GM21390 (cell line): ENCODE results near the gene UBAP1.
"Not testable (repeated sequence)": the region's sequence is repeated elsewhere in the genome, so short reads cannot be mapped to it uniquely, and the experiment has no call there.

ENCODE experiments used
- ATAC-seq: cut with Tn5 transposase; IDR thresholded peaks from one replicate; pipeline ENCODE4 v1.9.1; 2021; ENCODE audit not compliant: unreplicated experiment

The UBAP1 gene

DNA sequence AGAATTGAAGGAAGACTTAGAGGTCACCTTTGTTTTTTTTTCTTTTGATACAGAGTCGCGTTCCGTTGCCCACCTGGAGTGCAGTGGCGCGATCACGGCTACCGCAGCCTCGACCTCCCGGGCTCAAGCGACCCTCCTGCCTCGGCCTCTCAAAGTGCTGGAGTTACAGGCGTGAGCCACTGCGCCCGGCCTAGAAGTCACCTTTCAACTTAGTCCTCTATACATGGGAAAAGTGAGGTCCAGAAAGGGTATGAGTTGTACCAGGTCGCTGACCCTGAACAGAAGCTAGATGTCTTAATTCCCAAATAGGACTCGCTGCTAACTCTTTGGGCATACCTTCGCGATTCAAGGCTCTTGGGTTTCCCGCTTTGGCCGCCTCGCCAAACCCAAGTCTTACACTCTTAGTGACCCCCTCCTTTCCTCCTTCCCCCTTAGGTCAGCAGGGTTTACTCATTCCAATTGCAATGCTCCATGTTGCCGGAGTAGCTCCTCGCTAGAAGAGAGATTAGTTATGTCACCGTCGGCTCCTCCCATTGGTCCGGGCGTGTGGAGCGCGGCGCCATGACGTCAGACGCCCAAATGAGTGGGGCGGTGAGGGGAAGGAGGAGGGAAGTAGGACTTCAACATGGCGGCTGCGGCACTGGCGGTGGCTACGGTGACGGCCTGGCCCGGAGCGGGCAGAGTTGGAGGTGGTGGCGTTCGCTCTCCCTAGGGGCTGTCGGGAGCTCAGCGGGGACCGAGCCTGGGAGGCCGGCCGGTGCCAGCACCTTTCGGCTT, at the start of gene UBAP1:
Gene UBAP1, plus strand, starts transcription at position 608 of the 777 bp plus-strand sequence. CDS start 41,872 bp downstream, outside the sequence.
- peak; percentile 99 for ATAC-seq

DNA sequence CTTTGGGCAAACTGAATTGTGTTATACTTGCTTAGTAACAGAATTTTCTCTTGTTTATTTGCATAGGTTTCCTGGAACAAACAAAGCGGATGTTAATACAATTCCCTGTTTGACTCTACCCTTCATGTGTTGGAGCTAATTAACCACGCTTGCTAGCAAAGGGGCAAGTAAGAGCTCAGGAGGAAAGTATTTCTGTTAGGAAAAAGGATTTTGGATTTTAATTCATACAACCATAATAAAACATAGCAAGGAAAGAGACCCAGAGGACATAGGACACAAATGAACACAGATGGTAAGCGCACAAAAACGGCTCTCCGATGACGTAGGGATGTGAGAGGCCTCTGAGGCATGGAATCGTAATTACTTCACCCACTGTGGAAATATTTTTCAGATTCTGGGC, 47.3 kb upstream of the UBAP1 start:
- no peak for ATAC-seq

DNA sequence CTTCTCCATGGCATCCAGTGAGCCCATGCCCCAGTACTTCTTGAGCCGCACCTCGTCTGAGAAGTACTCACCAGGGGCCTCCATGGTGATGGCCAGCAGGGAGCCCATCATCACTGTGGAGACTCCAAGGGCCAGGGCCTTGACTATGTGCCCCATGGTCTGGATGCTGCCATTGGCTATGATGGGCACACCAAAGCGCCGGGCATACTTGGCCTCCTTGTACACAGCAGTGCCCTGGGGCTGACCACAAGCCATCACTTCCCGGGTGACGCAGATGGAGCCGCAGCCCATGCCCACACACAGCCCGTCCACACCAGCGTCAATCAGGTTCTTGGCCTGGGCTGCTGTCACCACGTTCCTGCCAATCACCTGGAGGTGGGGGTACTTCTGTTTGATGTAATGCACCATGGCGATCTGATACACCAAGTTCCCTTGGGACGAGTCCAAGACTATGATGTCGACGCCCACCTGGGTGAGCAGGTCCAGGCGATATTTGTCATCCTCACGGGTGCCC, 45.4 kb upstream of the UBAP1 start:
- no peak for ATAC-seq

DNA sequence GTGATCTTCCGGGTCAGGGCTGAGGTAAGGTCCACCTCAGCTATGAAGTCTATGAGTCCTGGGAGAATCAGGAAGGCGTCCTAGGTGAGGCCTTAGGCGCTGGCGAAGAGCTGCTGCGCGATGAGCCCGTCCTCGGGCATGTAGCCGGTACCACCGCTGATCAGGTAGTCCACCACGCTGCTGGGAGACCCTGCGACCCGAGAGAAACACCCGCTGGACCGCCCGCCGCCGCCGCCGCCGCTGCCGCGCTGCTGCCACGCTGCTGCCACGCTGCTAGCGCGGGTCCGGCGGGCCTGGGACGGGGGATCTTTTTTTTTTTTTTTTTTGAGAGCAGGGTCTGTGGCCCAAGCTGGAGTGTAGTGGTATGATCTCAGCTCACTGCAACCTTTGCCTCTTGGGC, 44.3 kb upstream of the UBAP1 start:
- ATAC-seq = no peak

DNA sequence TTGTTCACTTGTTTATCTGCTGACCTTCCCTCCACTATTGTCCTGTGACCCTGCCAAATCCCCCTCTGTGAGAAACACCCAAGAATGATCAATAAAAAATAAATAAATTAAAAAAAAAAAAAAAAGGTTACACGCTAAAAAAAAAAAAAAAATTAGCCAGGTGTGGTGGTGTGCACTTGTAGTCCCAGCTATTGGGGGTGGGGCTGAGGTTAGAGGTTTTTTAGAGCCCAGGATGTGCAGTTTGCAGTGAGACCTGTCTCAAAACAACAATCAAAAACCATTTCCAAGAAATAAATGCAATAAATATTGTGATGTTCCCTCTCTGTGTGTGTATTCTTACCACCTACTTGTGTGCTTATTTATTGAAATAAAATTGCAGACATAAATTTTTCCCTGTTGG, 40.2 kb upstream of the UBAP1 start:
- not testable (repeated sequence) for ATAC-seq

DNA sequence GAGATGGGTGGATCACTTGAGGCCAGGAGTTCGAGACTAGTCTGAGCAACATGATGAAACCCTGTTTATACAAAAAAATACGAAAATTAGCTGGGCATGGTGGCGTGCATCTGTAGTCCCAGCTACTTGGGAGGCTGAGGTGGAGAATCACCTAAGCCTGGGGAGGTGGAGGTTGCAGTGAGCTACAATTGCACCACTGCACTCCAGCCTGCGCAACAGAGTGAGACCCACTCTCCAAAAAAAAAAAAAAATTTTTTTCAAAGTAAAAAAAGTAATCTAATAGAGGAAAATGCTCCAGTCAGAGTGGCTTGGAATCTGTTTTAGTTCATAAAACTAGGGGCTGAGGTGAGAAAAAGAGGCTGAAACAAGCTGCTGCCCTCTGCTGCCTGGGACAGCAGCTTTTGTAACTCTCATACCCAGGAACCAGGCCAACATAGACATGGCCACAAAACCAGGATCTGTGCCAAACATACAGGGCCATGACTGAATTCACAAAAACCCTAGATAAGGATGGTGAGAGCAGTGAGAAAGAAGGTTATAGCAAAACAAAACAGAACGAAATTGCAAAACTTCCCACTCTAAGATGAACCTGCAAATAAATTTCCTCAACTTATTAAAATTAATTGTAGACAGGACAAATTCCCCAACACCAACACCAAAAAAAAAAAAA, 39.2 kb upstream of the UBAP1 start:
- no peak for ATAC-seq

DNA sequence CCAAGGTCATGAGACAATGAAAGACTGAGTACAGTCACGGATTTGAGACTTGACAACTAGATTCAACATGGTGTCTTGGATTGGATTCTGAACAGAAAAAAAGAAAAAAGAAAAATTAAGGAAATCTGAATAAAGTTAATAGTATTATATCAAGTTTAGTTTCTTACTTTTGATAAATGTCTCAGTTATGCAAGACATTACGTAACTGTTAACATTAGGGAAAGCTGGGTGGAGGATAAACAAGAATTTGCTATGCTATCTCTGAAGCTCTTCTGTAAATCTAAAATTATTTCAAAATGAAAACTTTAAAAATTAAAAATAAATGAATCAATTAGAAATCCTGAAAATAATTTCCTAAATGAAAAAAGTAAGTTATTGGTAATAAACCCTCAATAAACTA, 38.0 kb upstream of the UBAP1 start:
- no peak for ATAC-seq

DNA sequence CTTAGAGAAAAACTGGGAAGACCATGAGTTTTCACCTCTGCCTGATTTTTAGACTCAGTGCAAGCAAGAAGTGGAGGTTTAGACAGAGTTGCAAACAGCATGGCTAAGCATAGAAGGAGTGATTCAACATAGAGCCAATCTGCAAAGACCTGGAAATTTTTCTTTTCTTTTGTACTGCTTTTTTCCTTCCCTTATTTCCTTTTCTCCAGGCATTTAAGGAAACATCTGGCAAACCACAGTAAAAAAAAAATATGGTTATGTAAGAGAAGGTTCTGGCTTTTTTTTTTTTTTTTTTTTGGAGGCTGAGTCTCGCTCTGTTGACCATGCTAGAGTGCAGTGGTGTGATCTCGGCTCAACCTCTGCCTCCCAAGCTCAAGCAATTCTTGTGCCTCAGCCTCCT, 35.7 kb upstream of the UBAP1 start:
- ATAC-seq = no peak

DNA sequence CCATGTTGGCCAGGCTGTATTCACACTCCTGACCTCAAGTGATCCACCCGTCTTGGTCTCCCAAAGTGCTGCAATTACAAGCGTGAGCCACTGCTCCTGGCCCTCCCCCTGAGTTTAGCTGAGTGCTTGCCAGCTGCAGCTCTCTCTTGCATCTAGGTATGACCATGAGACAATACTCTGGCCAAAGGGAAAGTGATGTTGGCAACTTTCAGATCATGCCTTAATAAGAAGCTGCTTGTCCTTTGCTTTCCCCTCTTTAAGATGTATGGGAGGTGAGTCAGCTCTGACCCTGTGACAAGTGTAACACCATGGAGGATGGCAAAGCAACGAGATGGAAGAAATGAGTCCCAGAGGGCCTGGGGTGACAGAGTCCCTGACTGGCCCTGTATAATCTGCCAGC, 33.7 kb upstream of the UBAP1 start:
- ATAC-seq = no peak

DNA sequence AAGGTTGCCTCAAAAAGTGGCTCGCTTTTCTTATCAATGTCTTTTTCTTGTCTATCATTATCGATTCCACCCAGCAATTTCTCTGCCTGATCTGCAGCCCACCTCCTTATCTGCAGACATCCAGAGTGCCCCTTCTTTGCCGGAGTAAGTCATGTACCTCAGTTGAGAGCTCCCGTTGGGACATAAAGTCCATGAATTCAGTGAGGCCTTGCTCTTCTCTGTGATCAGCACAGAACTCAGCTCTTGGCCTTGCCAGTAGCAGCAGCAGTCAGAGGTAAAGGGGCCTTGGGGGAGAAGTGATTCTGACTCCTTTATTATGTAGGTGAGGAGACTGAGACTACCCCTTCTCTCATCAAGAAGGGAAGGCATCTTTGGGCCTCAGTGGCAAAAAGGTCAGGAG, 27.4 kb upstream of the UBAP1 start:
- ATAC-seq = no peak

DNA sequence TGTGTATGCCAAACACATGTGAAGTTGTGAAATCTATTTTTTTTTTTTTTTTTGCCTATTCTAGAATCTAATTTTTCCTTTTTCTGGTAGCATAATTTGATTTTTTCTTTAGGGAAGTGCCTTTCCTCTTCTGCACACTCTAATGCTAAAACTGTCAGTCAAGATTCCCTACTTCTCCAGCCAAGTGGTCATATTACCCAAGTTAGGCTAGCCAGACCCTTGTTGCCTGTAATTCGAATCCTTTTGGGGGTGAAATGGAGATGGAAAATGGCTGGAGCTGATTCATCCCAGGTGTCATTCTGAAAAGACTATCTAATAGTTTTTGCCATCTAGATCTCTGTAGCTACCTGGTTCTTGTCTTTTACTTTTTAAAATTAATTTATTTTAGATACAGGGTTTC, 24.8 kb upstream of the UBAP1 start:
- no peak for ATAC-seq

DNA sequence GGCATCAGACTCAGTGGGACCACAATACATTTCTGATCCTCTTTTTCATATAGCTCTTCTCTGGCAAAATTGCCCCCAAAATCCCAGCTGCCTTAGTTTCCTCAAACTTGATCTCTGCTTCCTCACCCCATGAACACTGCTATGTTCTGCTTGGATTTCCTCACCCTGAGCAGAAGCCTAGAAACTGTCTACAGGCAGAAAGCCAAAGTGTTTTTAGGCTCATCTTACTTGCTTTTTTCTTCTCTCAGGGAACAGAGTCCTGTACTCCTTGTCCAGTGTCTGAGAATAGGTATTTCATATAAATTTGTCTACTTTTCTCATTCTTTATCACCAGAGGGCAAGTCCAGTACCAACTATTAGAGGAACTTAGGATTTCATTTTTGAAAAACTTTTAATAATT, 21.5 kb upstream of the UBAP1 start:
- no peak for ATAC-seq

DNA sequence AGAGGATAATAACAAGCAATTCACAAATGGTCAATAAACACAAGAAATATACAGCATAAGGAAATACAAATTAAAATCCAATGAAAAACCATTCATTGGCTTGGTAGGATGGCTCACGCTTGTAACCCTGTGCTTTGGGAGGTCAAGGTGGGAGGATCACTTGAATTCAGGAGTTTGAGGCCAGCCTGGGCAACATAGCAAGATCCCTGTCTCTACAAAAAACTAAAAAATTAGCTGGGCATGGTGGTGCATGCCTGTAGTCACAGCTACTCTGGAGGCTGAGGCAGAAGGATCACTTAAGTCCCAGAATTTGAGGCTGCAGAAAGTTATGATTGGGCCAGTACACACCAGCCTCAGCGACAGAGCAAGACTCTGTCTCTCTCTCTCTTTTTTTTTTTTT, 20.9 kb upstream of the UBAP1 start:
- no peak for ATAC-seq

DNA sequence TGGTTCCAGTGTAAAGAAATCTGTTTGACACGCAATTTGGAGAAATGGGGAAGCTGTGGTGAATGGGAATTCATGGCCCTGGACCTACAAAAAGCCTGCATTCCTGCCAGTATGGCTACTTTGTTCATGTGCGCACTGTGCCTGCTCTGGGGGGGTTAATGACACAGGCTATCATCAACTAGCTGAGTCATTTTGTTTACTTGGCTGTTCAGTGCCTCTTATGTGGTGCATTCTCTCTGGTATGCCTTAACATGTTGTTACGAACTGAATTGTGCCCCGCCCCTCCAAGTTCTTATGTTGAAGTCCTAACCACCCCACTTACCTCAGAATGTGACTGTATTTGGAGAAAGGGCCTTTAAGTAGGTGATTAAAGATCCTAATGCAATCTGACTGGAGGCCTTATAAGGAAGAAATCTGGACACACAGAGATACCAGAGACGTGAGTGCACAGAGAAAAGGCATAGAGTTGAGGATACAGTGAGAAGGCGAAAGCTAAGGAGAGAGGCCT, 20.4 kb upstream of the UBAP1 start:
- no peak for ATAC-seq

DNA sequence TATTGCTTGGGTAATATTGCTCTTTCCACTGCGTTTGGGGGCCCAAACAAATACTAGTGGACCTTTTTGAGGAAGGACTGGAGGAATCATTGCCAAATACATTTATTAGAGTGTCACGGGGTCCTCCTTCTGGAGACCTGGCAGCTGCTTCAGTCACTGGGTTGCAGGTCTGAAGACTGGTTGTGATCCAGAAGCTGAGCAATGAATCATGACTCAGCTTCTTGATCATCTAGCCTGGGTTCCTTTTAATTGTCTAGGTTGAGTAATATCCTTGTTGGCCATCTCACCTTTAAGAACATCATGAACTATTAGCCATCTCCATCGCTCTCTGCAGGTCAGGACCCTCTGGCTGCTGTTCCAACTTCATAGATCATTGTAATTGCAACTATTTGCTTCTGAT, 15.4 kb upstream of the UBAP1 start:
- ATAC-seq = no peak

DNA sequence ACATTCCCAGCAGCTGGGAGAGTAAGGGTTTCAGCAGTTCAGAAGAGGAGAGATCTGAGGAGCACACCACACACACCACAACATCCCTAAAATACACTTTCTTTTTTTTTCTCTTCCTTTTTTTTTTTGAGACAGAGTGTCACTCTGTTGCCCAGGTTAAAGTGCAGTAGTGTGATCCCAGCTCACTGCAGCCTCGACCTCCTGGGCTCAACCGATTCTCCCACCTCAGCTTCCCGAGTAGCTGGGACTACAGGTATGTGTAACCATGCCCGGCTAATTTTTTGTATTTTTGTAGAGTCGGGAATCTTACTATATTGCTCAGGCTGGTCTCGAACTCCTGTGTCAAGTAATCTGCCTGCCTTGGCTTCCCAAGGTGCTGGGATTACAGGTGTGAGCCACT, 9.7 kb upstream of the UBAP1 start:
- ATAC-seq = no peak

DNA sequence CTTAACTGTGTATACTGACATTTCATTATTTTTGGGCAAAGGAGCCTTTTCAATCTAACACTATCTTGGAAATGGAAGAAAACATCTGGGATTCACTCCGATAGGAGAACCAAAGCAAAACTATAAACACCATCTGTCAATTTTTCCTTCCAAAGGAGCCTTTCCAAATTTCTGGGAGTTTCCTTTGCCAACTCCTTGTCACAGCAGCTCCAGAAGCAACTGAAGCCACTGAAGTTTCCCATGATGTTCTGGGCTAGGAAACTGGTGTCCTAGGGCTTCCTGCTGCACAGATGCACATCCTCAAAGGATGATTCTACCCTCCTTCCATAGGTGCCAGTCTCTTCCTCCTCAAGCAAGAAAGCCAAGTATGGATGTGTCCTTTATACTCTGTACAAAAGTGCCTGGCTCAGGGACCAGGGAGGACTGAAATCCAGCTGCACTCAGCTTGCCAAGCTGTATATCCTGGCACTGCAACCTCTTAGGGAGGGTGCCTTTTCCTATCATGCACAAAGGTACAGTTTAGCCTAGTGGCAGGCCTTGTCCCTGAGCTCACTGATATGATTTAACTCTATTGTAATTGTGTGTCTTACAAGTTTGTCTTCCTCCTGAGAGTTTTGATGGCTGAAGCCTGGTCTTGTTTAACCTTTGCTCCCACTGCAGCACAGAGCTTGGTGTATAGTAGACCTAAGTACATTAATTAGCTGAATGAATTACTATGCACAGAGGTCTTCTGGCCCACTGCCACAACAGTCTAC, 8.4 kb upstream of the UBAP1 start:
- ATAC-seq = no peak

DNA sequence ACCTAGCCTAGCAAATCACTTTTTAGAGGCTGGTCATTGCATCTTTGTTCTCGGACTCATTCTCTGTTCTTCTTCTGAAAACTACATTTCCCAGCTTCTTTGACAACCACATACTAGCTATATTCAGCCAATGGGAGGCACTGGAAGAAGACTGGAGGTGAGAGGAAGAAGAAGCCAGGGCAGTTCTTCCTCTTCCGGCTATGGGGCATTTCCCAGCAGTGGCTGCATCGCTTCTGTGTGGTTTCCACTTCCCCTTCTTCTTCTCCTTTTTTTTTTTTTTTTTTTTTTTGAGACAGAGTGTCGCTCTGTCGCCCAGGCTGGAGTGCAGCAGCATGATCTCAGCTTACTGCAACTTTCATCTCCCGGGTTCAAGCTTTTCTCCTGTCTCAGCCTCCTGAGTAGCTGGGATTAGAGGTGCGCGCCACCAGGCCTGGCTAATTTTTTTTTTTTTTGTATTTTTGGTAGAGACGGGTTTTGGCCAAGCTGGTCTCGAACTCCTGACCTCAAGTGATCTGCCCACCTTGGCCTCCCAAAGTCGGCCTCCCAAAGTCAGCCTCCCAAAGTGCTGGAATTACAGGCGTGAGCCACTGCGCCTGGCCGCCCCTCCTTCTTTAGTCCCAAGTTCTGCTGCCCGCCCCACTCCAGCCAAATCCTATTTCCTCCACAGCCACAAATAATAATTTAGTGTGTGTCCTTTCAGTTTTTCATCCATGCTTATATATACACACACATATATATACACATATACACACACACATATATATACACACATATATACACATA, 6.9 kb upstream of the UBAP1 start:
- ATAC-seq = peak; percentile 78

DNA sequence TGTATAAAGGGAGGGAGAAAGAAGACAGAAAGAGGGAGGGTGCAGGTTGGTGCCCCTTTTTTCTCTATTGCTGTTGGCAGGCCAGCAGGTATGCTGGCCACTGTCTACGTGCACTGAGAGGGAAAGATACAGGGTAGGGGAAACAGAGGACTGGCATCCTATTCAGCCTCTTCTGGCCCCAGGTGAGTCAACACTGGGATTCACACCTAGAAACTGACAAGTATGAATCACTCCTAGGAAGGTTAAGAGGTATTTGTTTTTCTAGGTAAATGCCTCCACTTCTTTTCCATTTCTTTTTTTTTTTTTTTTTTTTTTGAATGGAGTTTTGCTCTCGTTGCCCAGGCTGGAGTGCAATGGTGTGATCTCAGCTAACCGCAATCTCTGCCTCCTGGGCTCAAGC, 2.8 kb upstream of the UBAP1 start:
- ATAC-seq = no peak

DNA sequence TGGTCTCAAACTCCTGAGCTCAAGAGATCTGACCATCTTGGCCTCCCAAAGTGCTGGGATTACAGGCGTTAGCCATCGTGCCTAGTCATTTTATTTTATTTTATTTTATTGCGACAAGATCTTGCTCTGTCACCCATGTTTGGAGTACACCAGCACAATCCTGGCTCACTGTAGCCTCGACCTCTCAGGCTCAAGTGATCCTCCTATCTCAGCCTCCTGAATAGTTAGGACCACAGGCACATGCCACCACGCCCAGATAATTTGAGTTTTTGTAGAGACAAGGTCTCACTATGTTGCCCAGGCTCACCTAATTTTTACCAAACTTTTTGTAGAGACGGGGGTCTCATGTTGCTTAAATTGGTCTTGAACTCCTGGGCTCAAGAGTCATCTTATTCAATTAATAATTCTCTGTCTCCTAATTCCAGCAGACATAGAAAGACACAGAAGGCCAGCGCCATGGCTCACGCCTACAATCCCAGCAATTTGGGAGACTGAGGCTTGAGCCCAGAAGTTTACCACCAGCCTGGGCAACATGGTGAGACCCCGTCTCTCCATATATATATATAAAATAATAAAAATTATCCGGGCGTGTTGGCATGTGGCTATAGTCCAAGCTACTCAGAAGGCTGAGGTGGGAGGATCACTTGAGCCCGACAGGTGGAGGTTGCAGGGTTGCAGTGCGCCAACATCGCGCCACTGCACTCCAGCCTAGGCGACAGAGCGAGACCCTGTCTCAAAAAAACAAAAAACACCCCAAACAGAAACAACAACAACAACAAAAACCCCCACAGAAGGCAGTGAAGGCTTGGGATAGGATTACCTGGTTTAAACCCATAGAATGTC, 1.0 kb upstream of the UBAP1 start:
- ATAC-seq = no peak
